OCI-LY1 (cell line): Measurements from ENCODE around the gene ID2.

ENCODE experiments used
- CTCF ChIP-seq: fragments of 200-600 bp; sonication (generic), shearing (Covaris generic); IDR thresholded peaks from 2 replicates; pipeline ENCODE4 v1.5.1; 2017; ENCODE audit warnings: mild to moderate bottlenecking, antibody characterized with exemption, low read length, moderate library complexity, mixed read lengths
- EZH2 ChIP-seq: fragments of 200-600 bp; sonication (generic), shearing (Covaris generic); IDR thresholded peaks from 2 replicates; pipeline ENCODE4 v1.8.0; 2017; ENCODE audit warnings: borderline replicate concordance, mixed run types, mild to moderate bottlenecking, antibody characterized with exemption, low read length, moderate library complexity, mixed read lengths

GRCh38 chr2:8684878-8685696, 3.2 kb downstream of the ID2 start:
- TF ChIP-seq CTCF = no peak
- TF ChIP-seq EZH2 = no peak
